Nephron progenitor cell (in vitro differentiated cells): Measurements from ENCODE around the gene MAS1L.
"Not testable (repeated sequence)": the region's sequence is repeated elsewhere in the genome, so short reads cannot be mapped to it uniquely, and the experiment has no call there.

Experiments
- DNase-seq: peaks from one replicate; pipeline ENCODE4 v3.0.0; 2021
- H3K27ac Mint-ChIP-seq: 2 replicates; pipeline ENCODE4 v1.8.0; 2021; ENCODE audit warnings: mild to moderate bottlenecking, moderate library complexity, mixed read lengths
- H3K27me3 Mint-ChIP-seq: 2 replicates; pipeline ENCODE4 v1.8.0; 2021; ENCODE audit warnings: mild to moderate bottlenecking, low read depth, mixed read lengths; ENCODE audit not compliant: poor library complexity
- H3K36me3 Mint-ChIP-seq: 2 replicates; pipeline ENCODE4 v1.8.0; 2021; ENCODE audit warnings: low read depth, mixed read lengths
- H3K4me1 Mint-ChIP-seq: 2 replicates; pipeline ENCODE4 v1.8.0; 2021; ENCODE audit warnings: mixed read lengths
- H3K4me3 Mint-ChIP-seq: 2 replicates; pipeline ENCODE4 v1.8.0; 2021; ENCODE audit warnings: mild to moderate bottlenecking, moderate library complexity, mixed read lengths
- H3K9me3 Mint-ChIP-seq: 2 replicates; pipeline ENCODE4 v1.8.0; 2021; ENCODE audit warnings: mild to moderate bottlenecking, moderate library complexity, mixed read lengths
- TF ChIP-seq, protein P1 (sequence below): fragments of 200-600 bp; sonication (generic); IDR thresholded peaks from 2 replicates; pipeline ENCODE4 v1.5.0; 2021; ENCODE audit warnings: antibody characterized with exemption

MAS1L gene

DNA sequence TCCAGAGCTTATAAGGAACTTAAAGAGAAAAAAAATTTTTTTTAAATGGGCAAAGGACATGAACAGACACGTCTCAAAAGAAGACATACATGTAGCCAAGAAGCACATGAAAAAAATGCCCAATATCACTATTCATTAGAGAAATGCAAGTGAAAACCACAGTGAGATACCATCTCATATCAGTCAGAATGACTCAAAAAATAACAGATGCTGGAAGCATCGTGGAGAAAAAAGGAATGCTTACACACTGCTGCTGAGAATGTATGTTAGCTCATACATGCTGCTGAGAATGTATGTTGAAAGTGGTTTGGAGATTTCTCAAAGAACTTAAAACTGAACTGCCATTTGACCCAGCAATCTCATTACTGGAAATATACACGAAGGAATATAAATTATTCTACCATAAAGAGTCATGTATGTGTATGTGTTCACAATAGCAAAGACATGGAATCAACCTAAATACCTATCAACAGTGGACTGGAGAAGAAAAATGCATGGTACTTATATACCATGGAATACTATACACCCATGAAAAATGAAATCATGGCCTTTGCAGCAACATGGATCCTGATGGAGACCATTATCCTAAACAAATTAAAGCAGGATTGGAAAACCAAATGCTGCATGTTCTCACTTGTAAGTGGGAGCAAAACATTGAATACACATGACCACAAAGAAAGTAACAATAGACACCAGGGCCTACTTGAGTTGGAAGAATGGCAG lies 36.1 kb downstream of the MAS1L start:
- peaks cover 3% of the 10 kb centered on the region for H3K27me3 Mint-ChIP-seq
- no peaks in the 10 kb centered on the region for H3K4me1 Mint-ChIP-seq
- H3K9me3 Mint-ChIP-seq: no peaks in the 10 kb centered on the region
- H3K4me3 Mint-ChIP-seq: no peak overlapping the region
- TF ChIP-seq, protein P1, sequence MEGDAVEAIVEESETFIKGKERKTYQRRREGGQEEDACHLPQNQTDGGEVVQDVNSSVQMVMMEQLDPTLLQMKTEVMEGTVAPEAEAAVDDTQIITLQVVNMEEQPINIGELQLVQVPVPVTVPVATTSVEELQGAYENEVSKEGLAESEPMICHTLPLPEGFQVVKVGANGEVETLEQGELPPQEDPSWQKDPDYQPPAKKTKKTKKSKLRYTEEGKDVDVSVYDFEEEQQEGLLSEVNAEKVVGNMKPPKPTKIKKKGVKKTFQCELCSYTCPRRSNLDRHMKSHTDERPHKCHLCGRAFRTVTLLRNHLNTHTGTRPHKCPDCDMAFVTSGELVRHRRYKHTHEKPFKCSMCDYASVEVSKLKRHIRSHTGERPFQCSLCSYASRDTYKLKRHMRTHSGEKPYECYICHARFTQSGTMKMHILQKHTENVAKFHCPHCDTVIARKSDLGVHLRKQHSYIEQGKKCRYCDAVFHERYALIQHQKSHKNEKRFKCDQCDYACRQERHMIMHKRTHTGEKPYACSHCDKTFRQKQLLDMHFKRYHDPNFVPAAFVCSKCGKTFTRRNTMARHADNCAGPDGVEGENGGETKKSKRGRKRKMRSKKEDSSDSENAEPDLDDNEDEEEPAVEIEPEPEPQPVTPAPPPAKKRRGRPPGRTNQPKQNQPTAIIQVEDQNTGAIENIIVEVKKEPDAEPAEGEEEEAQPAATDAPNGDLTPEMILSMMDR: no peak
- H3K36me3 Mint-ChIP-seq: no peaks in the 10 kb centered on the region
- no peak for DNase-seq
- no peak overlapping the region for H3K27ac Mint-ChIP-seq

DNA sequence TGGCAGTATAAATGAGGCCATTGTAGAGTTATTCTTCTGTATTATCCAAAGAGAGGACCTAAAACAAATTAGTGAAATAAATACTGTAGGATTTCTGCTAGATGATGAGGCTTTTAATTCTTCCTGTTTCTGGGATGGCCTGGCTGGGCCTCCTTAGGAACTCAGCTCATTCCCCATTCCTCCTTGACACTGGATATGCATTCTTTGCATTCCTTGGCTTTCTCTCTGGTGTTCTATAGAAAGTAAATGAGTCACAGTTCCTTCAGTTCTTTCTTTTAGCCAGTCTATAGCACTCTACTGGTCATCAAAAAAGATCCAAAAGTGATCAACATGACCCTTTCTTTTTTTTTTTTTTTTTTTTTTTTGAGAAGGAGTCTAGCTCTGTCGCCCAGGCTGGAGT lies 40.1 kb downstream of the MAS1L start:
- H3K27me3 Mint-ChIP-seq: peaks cover 9% of the 10 kb centered on the region
- no peak overlapping the region for H3K4me3 Mint-ChIP-seq
- no peaks in the 10 kb centered on the region for H3K36me3 Mint-ChIP-seq
- H3K9me3 Mint-ChIP-seq: peaks cover 17% of the 10 kb centered on the region
- no peak overlapping the region for H3K27ac Mint-ChIP-seq
- TF ChIP-seq, protein P1: no peak
- H3K4me1 Mint-ChIP-seq: no peaks in the 10 kb centered on the region
- DNase-seq: no peak

DNA sequence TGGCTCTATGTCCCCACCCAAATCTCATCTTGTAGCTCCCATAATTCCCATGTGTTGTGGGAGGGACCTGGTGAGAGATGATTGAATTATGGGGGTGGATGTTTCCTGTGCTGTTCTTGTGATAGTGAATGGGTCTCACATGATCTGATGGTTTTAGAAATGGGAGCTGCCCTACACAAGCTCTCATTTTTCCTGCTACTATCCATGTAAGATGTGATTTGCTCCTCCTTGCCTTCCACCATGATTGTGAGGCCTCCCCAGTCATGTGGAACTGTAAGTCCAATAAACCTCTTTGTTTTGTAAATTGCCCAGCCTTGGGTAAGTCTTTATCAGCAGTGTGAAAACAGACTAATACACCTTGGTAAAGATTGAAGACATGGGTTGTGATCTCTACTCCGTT lies 43.7 kb downstream of the MAS1L start:
- peaks cover 17% of the 10 kb centered on the region for H3K9me3 Mint-ChIP-seq
- peaks cover 21% of the 10 kb centered on the region for H3K27me3 Mint-ChIP-seq
- H3K4me1 Mint-ChIP-seq, DNase-seq, H3K36me3 Mint-ChIP-seq, H3K4me3 Mint-ChIP-seq, H3K27ac Mint-ChIP-seq: not testable (repeated sequence)

DNA sequence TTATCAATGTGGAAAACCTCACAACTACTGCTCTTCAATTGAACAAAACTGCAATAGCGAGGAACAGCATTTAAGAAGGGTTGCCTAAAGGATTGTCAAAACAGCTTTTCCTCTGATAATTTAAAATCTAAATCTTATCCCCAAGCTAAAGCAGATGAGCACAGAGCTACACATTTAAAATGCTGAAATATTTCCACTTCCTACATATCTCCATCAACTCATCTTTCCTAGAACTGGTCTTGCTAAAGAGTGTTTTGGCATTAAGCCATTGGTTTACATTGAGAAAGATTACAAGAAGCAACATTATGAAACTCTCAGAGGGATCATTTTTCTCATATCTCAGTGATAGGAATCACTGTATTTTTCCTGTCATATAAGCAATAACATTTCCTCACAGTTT lies 45.0 kb downstream of the MAS1L start:
- Mint-ChIP-seq H3K9me3 (peaks cover 17% of the 10 kb centered on the region), H3K4me3 (no peak overlapping the region), H3K36me3 (no peaks in the 10 kb centered on the region), H3K27me3 (peaks cover 24% of the 10 kb centered on the region), H3K27ac (no peak overlapping the region), H3K4me1 (no peaks in the 10 kb centered on the region)
- TF ChIP-seq, protein P1: no peak
- no peak for DNase-seq

- no peak for DNase-seq
- Mint-ChIP-seq H3K4me3 (no peak within 1 kb of the TSS), H3K27ac (no peak within 1 kb of the TSS), H3K36me3 (no peaks in the 10 kb centered on the region), H3K4me1 (no peaks in the 10 kb centered on the region), H3K9me3 (peaks cover 4% of the 10 kb centered on the region), H3K27me3 (peaks cover 19% of the 10 kb centered on the region)
- TF ChIP-seq, protein P1: no peak
These were observed 48.8 kb downstream of the MAS1L start, which contains the start of gene OR10C1 for GRCh38 chr6:29439006-29439405. OR10C1 (plus strand) TSS chr6:29439306; CDS start chr6:29440016, 710 bp downstream.

- H3K27me3 Mint-ChIP-seq: peaks cover 19% of the 10 kb centered on the region
- H3K9me3 Mint-ChIP-seq, H3K4me3 Mint-ChIP-seq, H3K27ac Mint-ChIP-seq, H3K4me1 Mint-ChIP-seq, H3K36me3 Mint-ChIP-seq, DNase-seq: not testable (repeated sequence)
These were observed 51.0 kb downstream of the MAS1L start for GRCh38 chr6:29436730-29437129.
